ENCODE data around the gene POLD4. TPM values are rescaled to one million over a fixed set of nuclear protein-coding genes. Genes with fewer than 3 reads are reported as not detected.

The POLD4 gene
- polyA plus RNA-seq, 3 donors, result 16.2 to 23.2 (median 18.8) TPM

DNA sequence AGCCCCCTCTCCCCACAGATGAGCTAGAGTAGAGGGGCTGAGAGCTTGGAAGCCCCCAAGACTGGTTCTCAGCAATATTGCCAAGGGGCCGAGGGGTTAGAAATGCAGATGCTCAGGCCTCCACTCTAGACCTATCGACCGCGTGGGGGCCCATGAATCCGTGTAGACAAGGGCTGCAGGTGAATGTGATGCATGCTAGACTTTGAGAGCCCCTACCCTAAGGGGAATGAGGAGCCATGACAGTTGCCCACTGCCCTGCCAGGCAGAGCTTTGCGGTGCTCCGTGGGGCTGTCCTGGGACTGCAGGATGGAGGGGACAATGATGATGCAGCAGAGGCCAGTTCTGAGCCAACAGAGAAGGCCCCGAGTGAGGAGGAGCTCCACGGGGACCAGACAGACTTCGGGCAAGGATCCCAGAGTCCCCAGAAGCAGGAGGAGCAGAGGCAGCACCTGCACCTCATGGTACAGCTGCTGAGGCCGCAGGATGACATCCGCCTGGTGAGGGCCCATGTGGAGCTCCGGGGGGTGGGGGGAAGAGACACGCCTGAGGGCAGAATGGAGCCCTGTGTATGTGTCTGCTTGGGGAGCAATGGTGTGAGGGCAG is 48.7 kb downstream of the POLD4 start:
- DNase-seq (ENCODE audit: low read depth in 3 of 3, low spot score in 2 of 3), result no peak

GRCh38 chr11:67303835-67304411 is 49.4 kb downstream of the POLD4 start:
- no peak for DNase-seq (ENCODE audit: low read depth in 3 of 3, low spot score in 2 of 3)

DNA sequence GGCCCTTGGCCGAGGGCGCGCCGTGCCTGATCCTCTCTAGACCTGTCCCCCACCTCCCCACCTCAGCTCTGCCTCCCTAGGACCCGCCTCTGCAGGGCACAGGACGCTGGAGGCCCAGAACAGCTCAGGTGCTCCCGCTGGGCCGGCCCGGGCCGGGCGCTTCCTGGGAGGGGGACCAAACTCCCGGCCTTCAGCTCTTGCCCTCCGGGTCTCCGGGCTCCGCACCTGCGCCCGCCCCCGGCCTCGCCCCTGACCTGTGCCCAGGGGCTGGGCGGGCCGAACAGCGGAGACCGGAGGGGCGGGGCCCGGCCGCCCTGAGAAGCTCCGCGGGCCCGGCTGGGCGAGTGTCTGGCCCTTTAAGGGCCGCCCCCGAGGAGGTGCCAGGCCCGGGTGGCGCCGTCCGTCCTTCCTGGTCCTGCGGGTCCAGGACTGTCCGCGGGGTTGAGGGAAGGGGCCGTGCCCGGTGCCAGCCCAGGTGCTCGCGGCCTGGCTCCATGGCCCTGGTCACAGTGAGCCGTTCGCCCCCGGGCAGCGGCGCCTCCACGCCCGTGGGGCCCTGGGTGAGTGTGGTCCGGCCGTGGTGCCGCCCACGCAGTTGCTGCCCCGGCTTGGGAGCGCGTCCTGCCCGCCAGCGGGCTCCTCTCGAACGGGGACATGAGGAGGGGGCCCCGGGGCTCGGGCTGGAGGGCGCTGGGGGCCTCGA is 50.1 kb downstream of the POLD4 start, which contains the start of gene SSH3:
Gene SSH3 (plus strand): TSS at position 399 of the 703 bp plus-strand sequence. CDS start 96 bp downstream, at position 495.
- no peak for DNase-seq (ENCODE audit: low read depth in 3 of 3, low spot score in 2 of 3)

DNA sequence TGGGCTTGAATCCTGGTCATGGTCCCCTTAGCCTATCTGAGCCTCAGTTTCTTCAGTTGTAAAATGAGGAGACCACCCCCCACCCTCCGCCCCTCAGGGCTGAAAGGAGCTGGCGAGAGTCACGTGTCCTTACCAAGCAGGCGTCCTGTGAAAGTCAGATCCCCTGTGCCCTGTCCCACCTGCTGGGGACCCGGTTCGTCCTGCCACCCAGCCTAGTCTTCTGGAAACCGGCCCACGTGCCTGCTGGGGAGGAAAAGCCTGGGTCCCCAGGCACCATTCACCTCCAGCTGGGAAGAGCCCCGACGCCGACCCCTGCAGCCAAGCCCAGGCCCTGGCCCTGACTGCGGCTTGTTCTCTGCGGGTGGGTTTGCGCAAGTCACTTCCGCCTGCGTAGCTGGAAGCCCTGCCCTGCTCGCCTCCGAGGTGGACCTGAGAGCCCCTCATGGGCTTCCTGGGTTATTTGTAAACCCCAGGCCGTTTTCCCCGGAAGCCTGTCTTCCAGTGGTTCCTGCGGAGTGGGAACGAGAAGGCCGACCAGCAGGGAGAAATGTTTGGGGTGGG is 50.7 kb downstream of the POLD4 start:
- DNase-seq (ENCODE audit: low read depth in 3 of 3, low spot score in 2 of 3), result no peak

DNA sequence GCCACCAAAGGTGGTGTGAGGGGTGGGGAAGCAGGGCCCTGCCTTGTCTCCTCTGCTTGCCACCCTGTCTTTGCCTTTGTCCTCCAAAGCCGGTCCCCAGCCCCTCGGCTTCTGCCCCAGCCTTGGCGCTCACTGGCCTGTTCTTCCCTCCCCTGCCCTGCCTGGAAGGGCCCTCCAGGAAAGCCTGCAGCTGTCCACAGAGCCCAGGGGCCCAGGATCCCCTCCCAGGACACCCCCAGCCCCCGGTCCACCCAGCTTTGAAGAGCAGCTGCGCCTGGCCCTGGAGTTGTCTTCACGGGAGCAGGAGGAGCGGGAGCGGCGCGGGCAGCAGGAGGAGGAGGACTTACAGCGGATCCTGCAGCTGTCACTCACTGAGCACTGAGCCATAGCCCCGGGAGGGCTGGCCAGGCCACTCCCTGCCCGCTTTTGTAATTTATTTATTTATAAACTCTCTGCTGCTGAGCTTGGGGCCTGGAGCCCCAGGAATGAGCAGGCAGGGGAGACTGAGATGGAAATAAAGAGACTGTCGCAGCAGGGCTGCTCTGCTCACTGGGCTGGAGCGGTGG is 51.3 kb downstream of the POLD4 start:
- no peak for DNase-seq (ENCODE audit: low read depth in 3 of 3, low spot score in 2 of 3)

DNA sequence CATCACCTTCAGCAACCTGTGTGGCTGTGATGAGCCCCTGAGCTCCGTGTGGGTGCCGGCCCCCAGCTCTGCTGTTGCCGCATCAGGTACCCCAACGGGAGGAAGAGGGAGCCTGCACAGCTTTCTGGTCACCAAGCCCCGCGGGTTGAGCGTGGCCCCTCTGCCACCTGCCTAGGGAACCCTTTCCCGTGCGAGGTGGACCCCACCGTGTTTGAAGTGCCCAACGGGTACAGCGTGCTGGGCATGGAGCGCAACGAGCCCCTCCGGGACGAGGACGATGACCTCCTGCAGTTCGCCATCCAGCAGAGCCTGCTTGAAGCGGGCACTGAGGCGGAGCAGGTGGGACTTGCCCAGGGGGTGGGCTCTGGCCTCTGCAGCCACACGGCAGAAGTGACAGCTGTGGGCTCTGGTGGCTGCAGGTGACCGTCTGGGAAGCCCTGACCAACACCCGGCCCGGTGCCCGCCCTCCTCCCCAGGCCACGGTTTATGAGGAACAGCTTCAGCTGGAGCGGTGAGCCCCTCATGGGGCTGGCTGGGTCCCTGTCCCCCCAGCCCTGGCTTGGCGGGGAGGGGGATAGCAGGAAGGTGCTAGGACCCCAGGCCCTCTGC is 51.9 kb downstream of the POLD4 start:
- DNase-seq (ENCODE audit: low read depth in 3 of 3, low spot score in 2 of 3), result no peak

Other genes with a start within 250 kb of the POLD4 start
- gene KDM2A, start 234.3 kb downstream of the POLD4 start, polyA plus RNA-seq (ENCODE audit: insufficient read length in 3 of 3), result 10 to 100 TPM; 69.5 to 72.5 (median 71.3) TPM
- gene GRK2, start 87.1 kb downstream of the POLD4 start, polyA plus RNA-seq (ENCODE audit: insufficient read length in 3 of 3), result 10 to 100 TPM; 48.0 to 55.7 (median 49.5) TPM
- 10 to 100 TPM; 18.9 to 21.1 (median 20.8) TPM for gene ANKRD13D, start 64.2 kb downstream of the POLD4 start, polyA plus RNA-seq (ENCODE audit: insufficient read length in 3 of 3)
- 10 to 100 TPM; 16.5 to 22.2 (median 19.6) TPM for gene SSH3, start 50.0 kb downstream of the POLD4 start, polyA plus RNA-seq (ENCODE audit: insufficient read length in 3 of 3)
- 1 to 10 TPM; 4.2 to 4.8 (median 4.5) TPM for gene CLCF1, start 20.1 kb upstream of the POLD4 start, polyA plus RNA-seq (ENCODE audit: insufficient read length in 3 of 3)
- 10 to 100 TPM; 15.4 to 16.4 (median 16.4) TPM for gene RAD9A, start 38.4 kb upstream of the POLD4 start, polyA plus RNA-seq (ENCODE audit: insufficient read length in 3 of 3)
- gene PPP1CA, start 48.3 kb upstream of the POLD4 start, polyA plus RNA-seq (ENCODE audit: insufficient read length in 3 of 3), result 100 to 1,000 TPM; 132 to 171 (median 159) TPM
- gene TBC1D10C, start 50.5 kb upstream of the POLD4 start, polyA plus RNA-seq (ENCODE audit: insufficient read length in 3 of 3), result 1 to 10 TPM; 3.8 to 4.2 (median 4.2) TPM
- 1 to 10 TPM; 1.1 to 1.5 (median 1.4) TPM for gene CARNS1, start 62.1 kb upstream of the POLD4 start, polyA plus RNA-seq (ENCODE audit: insufficient read length in 3 of 3)
- 10 to 100 TPM; 36.0 to 45.1 (median 39.1) TPM for gene RPS6KB2, start 74.9 kb upstream of the POLD4 start, polyA plus RNA-seq (ENCODE audit: insufficient read length in 3 of 3)
- gene PTPRCAP, start 84.1 kb upstream of the POLD4 start, polyA plus RNA-seq (ENCODE audit: insufficient read length in 3 of 3), result 1 to 10 TPM in 2 of 3 donors, under 1 TPM in 1; 0.85 to 2.6 (median 1.9) TPM
- gene CORO1B, start 89.9 kb upstream of the POLD4 start, polyA plus RNA-seq (ENCODE audit: insufficient read length in 3 of 3), result 10 to 100 TPM; 55.1 to 65.0 (median 64.0) TPM
- not detected for gene GPR152, start 99.2 kb upstream of the POLD4 start, polyA plus RNA-seq (ENCODE audit: insufficient read length in 3 of 3)
- 1 to 10 TPM in 1 of 3 donors, under 1 TPM in 2; 0.44 to 1.0 (median 0.64) TPM for gene CABP4, start 101.8 kb upstream of the POLD4 start, polyA plus RNA-seq (ENCODE audit: insufficient read length in 3 of 3)
- 10 to 100 TPM; 36.0 to 45.1 (median 42.7) TPM for gene TMEM134, start 115.7 kb upstream of the POLD4 start, polyA plus RNA-seq (ENCODE audit: insufficient read length in 3 of 3)
- 10 to 100 TPM; 61.9 to 72.1 (median 66.7) TPM for gene AIP, start 129.5 kb upstream of the POLD4 start, polyA plus RNA-seq (ENCODE audit: insufficient read length in 3 of 3)
- gene PITPNM1, start 151.8 kb upstream of the POLD4 start, polyA plus RNA-seq (ENCODE audit: insufficient read length in 3 of 3), result 10 to 100 TPM; 21.5 to 26.4 (median 23.8) TPM
- gene CDK2AP2, start 154.6 kb upstream of the POLD4 start, polyA plus RNA-seq (ENCODE audit: insufficient read length in 3 of 3), result 10 to 100 TPM; 31.3 to 46.8 (median 36.5) TPM
- under 1 TPM in 2 of 3 donors, not detected in 1; 0.23 to 0.24 TPM for gene CABP2, start 169.9 kb upstream of the POLD4 start, polyA plus RNA-seq (ENCODE audit: insufficient read length in 3 of 3)
- gene GSTP1, start 230.3 kb upstream of the POLD4 start, polyA plus RNA-seq (ENCODE audit: insufficient read length in 3 of 3), result 100 to 1,000 TPM; 671 to 854 (median 757) TPM